ENCODE data around the gene MTMR2. TPM values are rescaled to one million over a fixed set of nuclear protein-coding genes. Genes with fewer than 3 reads are reported as not detected.

The MTMR2 gene
- total and polyA plus RNA-seq, 10 donors = 5.7 to 32.7 (median 21.5) TPM

GRCh38 chr11:95913830-95914615, 9.9 kb downstream of the MTMR2 start:
- Histone ChIP-seq H3K27me3 (replicated peaks in 1 of 7) (no peaks in the 10 kb centered on the region), H3K36me3 (no peaks in the 10 kb centered on the region), H3K9me3 (no peaks in the 10 kb centered on the region), H3K4me3 (no peak overlapping the region), H3K4me1 (peaks cover 0 to 22% (median 8%) of the 10 kb centered on the region in 6 donors), H3K27ac (no peak overlapping the region)
- TF ChIP-seq POLR2AphosphoS5 (IDR thresholded peaks at IDR 0.05) (no peak), CTCF (IDR thresholded peaks at IDR 0.05 in 8 of 11, conservative IDR thresholded peaks at IDR 0.05 in 3 of 11) (no peak), POLR2A (IDR thresholded peaks at IDR 0.05) (no peak)
- intact Hi-C loops (cut with DNase I; ENCODE audit: low total_unique reads) = no loop called here
- DNase-seq = no peak
- WGBS, 5 donors = 76 to 93% (median 87%) methylated on average over 1 of the region's 1 CpG

- intact Hi-C loops (cut with DNase I; ENCODE audit: low total_unique reads) = no loop called here
- no peak for TF ChIP-seq CTCF (IDR thresholded peaks at IDR 0.05 in 8 of 11, conservative IDR thresholded peaks at IDR 0.05 in 3 of 11)
- TF ChIP-seq POLR2AphosphoS5 (IDR thresholded peaks at IDR 0.05) = no peak
- TF ChIP-seq POLR2A (IDR thresholded peaks at IDR 0.05) = no peak
- 92 to 96% (median 94%) methylated on average over 4 of the region's 4 CpGs for WGBS, 5 donors
- Histone ChIP-seq H3K36me3 (no peaks in the 10 kb centered on the region), H3K27me3 (replicated peaks in 1 of 7) (no peaks in the 10 kb centered on the region), H3K9me3 (no peaks in the 10 kb centered on the region), H3K27ac (no peak overlapping the region), H3K4me3 (no peak overlapping the region), H3K4me1 (peaks cover 0 to 22% (median 8%) of the 10 kb centered on the region in 6 donors)
- no peak for DNase-seq
Observed at GRCh38 chr11:95912902-95913560, 10.9 kb downstream of the MTMR2 start.

GRCh38 chr11:95911369-95911759, 12.5 kb downstream of the MTMR2 start:
- DNase-seq = no peak
- TF ChIP-seq POLR2A (IDR thresholded peaks at IDR 0.05) (no peak), POLR2AphosphoS5 (IDR thresholded peaks at IDR 0.05) (no peak), CTCF (IDR thresholded peaks at IDR 0.05 in 8 of 11, conservative IDR thresholded peaks at IDR 0.05 in 3 of 11) (no peak)
- Histone ChIP-seq H3K27me3 (replicated peaks in 1 of 7) (no peaks in the 10 kb centered on the region), H3K36me3 (no peaks in the 10 kb centered on the region), H3K9me3 (no peaks in the 10 kb centered on the region), H3K4me1 (peaks cover 0 to 13% (median 5%) of the 10 kb centered on the region in 6 donors), H3K27ac (no peak overlapping the region), H3K4me3 (no peak overlapping the region)
- 53 to 80% (median 67%) methylated on average over 3 of the region's 3 CpGs for WGBS, 5 donors
- intact Hi-C loops (cut with DNase I; ENCODE audit: low total_unique reads) = no loop called here
